Heart right ventricle (tissue), 16 donors: ENCODE data around the gene KCNQ1. TPM values are rescaled to one million over a fixed set of nuclear protein-coding genes. Genes with fewer than 3 reads are reported as not detected.

ENCODE experiments used
- ATAC-seq, 8 donors: fragments of 200-7000 bp; cut with Tn5 transposase; one replicate each; pipeline ENCODE4 v1.9.1; 2020; ENCODE audit warnings: mild to moderate bottlenecking in 8 of 8, moderate library complexity in 8 of 8, moderate number of reproducible peaks in 1 of 8
- DNase-seq, 2 donors: peaks; one replicate each; pipeline ENCODE4 v3.0.0-alpha.2; 2020
- H3K27ac ChIP-seq, 10 donors: fragments of 200-600 bp; sonication (generic) in 2 of 10; one replicate each; pipeline versions ENCODE4 v1.5.0 to v1.8.0; 2020 to 2022; ENCODE audit warnings: mild to moderate bottlenecking in 3 of 10
- H3K27me3 ChIP-seq, 7 donors: fragments of 200-600 bp; one replicate each; pipeline ENCODE4 v1.8.0; 2021 to 2022; ENCODE audit warnings: mild to moderate bottlenecking in 2 of 7
- H3K36me3 ChIP-seq, 9 donors: fragments of 200-600 bp; sonication (generic) in 1 of 9; one replicate each; pipeline versions ENCODE4 v1.5.0 to v1.8.0; 2020 to 2022; ENCODE audit warnings: mild to moderate bottlenecking in 2 of 9
- H3K4me1 ChIP-seq, 9 donors: fragments of 200-600 bp; sonication (generic) in 1 of 9; one replicate each; pipeline versions ENCODE4 v1.5.0 to v1.8.0; 2020 to 2022; ENCODE audit warnings: mild to moderate bottlenecking in 4 of 9
- H3K4me3 ChIP-seq, 10 donors: fragments of 200-600 bp; sonication (generic) in 2 of 10; one replicate each; pipeline versions ENCODE4 v1.5.0 to v1.8.0; 2020 to 2022; ENCODE audit warnings: mild to moderate bottlenecking in 7 of 10, moderate library complexity in 2 of 10
- H3K9me3 ChIP-seq, 11 donors: fragments of 200-600 bp in 10 of 11; sonication (generic) in 2 of 11; one replicate each; pipeline versions ENCODE4 v1.5.0 to v1.8.0; 2013 to 2022; ENCODE audit warnings: mild to moderate bottlenecking in 2 of 11, control low read depth in 1 of 11, moderate library complexity in 1 of 11
- WGBS, 2 donors: extraction: QIAGEN DNeasy Blood & Tissue Kit; methylation state at CpG; one replicate each; pipeline ENCODE4 v1.1.7; 2013; ENCODE audit warnings: inconsistent platforms in 1 of 2; 5-methylcytosine and 5-hydroxymethylcytosine counted together
- intact Hi-C, 10 donors: fragments of 100-400 bp; cut with DNase I; formaldehyde crosslinking; loops; one replicate each; pipeline versions ENCODE4 v1.11.1 to v1.14.2; 2022
- polyA plus RNA-seq, 2 donors: library from polyadenylated mRNA; stranded (reverse); fragments of 200-250 nt; gene quantifications; one replicate each; pipeline ENCODE4 v1.2.3, GENCODE V29; 2013
- total RNA-seq, 10 donors: library from RNA; stranded (reverse); fragmentation: NEBNext Ultra II Directional in 3 of 10; extraction: Animal tissue kit (Norgen Biotek cat#: 25700) in 3 of 10; gene quantifications; one replicate each; pipeline versions ENCODE4 v1.2.1 to v1.2.4, GENCODE V29; 2021 to 2023
- TF ChIP-seq, protein P1 (sequence below), 9 donors: fragments of 200-600 bp; sonication (generic) in 2 of 9; IDR thresholded peaks; one replicate each; pipeline versions ENCODE4 v1.5.0 to v1.8.0; 2021 to 2022; ENCODE audit warnings: antibody characterized with exemption in 9 of 9, mild to moderate bottlenecking in 5 of 9, moderate library complexity in 1 of 9
- donor health status: Arrhythmogenic right ventricular cardiomyopathy.
- donor health status: ischemic (EF 13 %, LVEDD 7.1; RV severe dilation, severe dysfunction).
- donor health status: healthy with polysubstance abuse.
- donor health status: DM: no; HTN: yes; CAD: no.
- donor health status: DM: no; HTN: no; CAD: no.
- donor health status: ischemic (EF 25% LVEDD 6.9; RV normal size, moderate dysfunction).
- donor health status: ischemic (EF 25% LVEDD 5.7; RV mildly dilated, moderate dysfunction).
- donor health status: healthy.
- donor health status: DM: yes; HTN: yes; CAD: no.
- donor health status: Ischemic cardiomyopathy.
- donor health status: ischemic (EF 35%, LVEDD 5.7; RV mildly dilated, moderate dysfunction).
- donor health status: nonischemic (EF 11% LVEDD 7.7; RV severe dilation, severe dysfunction).
- donor health status: DM: yes; HTN: yes; CAD: no.
- donor health status: PGD.
- donor health status: ischemic (EF 29% LVEDD 5.4; RV normal size, mild dysfunction).
- donor health status: nonischemic (EF 23%, LVEDD 6.1; RV moderate dilation, normal function).

The KCNQ1 gene
- total and polyA plus RNA-seq, 12 donors, result 19.9 to 48.2 (median 33.7) TPM

DNA sequence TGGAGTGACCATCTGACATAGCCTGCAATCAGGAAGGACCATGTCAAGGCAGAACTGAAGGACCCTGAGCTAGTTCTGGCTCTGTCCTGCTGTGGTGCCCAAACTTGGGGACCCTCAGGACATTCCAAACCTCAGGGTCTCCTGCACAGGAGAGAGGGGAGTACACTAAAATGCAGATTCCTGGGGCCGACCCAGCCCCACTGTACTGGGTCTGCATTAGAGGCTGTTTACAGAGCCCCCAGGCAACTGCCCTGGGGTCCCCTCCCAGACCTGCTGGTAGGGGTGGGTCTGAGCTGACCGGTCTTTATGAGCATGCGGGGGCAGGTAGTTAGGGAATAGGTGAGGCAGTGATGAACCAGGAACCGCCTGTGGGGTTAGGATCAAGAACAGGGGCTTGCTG lies 7.3 kb upstream of the KCNQ1 start:
- TF ChIP-seq, protein P1, sequence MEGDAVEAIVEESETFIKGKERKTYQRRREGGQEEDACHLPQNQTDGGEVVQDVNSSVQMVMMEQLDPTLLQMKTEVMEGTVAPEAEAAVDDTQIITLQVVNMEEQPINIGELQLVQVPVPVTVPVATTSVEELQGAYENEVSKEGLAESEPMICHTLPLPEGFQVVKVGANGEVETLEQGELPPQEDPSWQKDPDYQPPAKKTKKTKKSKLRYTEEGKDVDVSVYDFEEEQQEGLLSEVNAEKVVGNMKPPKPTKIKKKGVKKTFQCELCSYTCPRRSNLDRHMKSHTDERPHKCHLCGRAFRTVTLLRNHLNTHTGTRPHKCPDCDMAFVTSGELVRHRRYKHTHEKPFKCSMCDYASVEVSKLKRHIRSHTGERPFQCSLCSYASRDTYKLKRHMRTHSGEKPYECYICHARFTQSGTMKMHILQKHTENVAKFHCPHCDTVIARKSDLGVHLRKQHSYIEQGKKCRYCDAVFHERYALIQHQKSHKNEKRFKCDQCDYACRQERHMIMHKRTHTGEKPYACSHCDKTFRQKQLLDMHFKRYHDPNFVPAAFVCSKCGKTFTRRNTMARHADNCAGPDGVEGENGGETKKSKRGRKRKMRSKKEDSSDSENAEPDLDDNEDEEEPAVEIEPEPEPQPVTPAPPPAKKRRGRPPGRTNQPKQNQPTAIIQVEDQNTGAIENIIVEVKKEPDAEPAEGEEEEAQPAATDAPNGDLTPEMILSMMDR (IDR thresholded peaks at IDR 0.05), result no peak
- intact Hi-C loops, result no loop called here
- no peak for ATAC-seq
- peaks cover 0 to 15% (median 4%) of the 10 kb centered on the region in 7 donors for H3K27me3 ChIP-seq
- H3K36me3 ChIP-seq, result no peaks in the 10 kb centered on the region
- H3K4me3 ChIP-seq, result no peak overlapping the region
- DNase-seq, result no peak
- WGBS, 2 donors, result 88 to 89% methylated on average over 4 of the region's 4 CpGs
- no peak overlapping the region for H3K27ac ChIP-seq
- H3K4me1 ChIP-seq, result no peaks in the 10 kb centered on the region
- H3K9me3 ChIP-seq, result peaks cover 0 to 5% (median 0%) of the 10 kb centered on the region in 11 donors

DNA sequence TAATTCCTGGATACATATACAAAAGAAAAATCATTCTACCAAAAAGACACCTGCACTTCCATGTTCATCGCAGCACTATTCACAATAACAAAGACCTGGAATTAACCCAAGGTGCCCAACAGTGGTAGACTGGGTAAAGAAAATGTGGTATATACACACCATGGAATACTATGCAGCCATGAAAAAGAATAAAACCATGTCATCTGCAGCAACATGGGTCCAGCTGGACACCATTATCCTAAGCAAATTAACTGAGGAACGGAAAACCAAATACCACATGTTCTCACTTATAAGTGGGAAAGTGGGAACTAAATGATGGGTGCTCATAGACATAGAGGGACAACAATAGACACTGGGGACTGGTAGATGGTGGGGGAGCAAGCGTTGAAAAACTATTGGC lies 5.0 kb upstream of the KCNQ1 start:
- intact Hi-C loops, result loop anchor here in 3 of 10 donors (5.0 kb wide), 2 partner anchors 72 to 82 kb away; no protein-coding TSS in a partner anchor

GRCh38 chr11:2440646-2441045 lies 4.2 kb upstream of the KCNQ1 start:
- ATAC-seq (no peak), DNase-seq (no peak)
- intact Hi-C loops, result loop anchor here in 3 of 10 donors (5.0 kb wide), 2 partner anchors 72 to 82 kb away; no protein-coding TSS in a partner anchor
- H3K4me3 ChIP-seq, result no peak overlapping the region
- H3K36me3 ChIP-seq, result no peaks in the 10 kb centered on the region
- WGBS, 2 donors, result 81 to 85% methylated on average over 8 of the region's 8 CpGs
- no peak overlapping the region for H3K27ac ChIP-seq
- TF ChIP-seq, protein P1 (IDR thresholded peaks at IDR 0.05), result no peak
- H3K9me3 ChIP-seq, result peaks cover 0 to 5% (median 0%) of the 10 kb centered on the region in 11 donors
- H3K27me3 ChIP-seq, result peaks cover 0 to 22% (median 9%) of the 10 kb centered on the region in 7 donors
- H3K4me1 ChIP-seq, result peaks cover under 1 to 11% (median 4%) of the 10 kb centered on the region in 9 donors

More for the DNA sequence above, 5.0 kb upstream of the KCNQ1 start:
- TF ChIP-seq, protein P1 (IDR thresholded peaks at IDR 0.05), result no peak
- Histone ChIP-seq H3K27me3 (peaks cover 0 to 21% (median 5%) of the 10 kb centered on the region in 7 donors), H3K36me3 (no peaks in the 10 kb centered on the region), H3K9me3 (peaks cover 0 to 5% (median 0%) of the 10 kb centered on the region in 11 donors), H3K4me3 (no peak overlapping the region), H3K4me1 (peaks cover 0 to 6% (median 0%) of the 10 kb centered on the region in 9 donors), H3K27ac (no peak overlapping the region)
- 91 to 95% methylated on average over 3 of the region's 3 CpGs for WGBS, 2 donors
- ATAC-seq (no peak), DNase-seq (no peak)

GRCh38 chr11:2441171-2441570 lies 3.6 kb upstream of the KCNQ1 start:
- Histone ChIP-seq H3K9me3 (peaks cover 0 to 5% (median 0%) of the 10 kb centered on the region in 11 donors), H3K27ac (no peak overlapping the region), H3K4me1 (peaks cover 3 to 16% (median 9%) of the 10 kb centered on the region in 9 donors), H3K27me3 (peaks cover 0 to 28% (median 9%) of the 10 kb centered on the region in 7 donors), H3K4me3 (no peak overlapping the region), H3K36me3 (no peaks in the 10 kb centered on the region)
- WGBS, 2 donors, result 68 to 79% methylated on average over 3 to 4 of the region's 4 CpGs
- no peak for ATAC-seq
- TF ChIP-seq, protein P1 (IDR thresholded peaks at IDR 0.05), result no peak
- intact Hi-C loops, result loop anchor here in 3 of 10 donors (5.0 kb wide), 2 partner anchors 71 to 81 kb away; no protein-coding TSS in a partner anchor
- DNase-seq, result peak in 1 of 2 donors; percentile 8
